ENCODE data around the gene PI4KA. TPM values are rescaled to one million over a fixed set of nuclear protein-coding genes. Genes with fewer than 3 reads are reported as not detected.

Gene PI4KA
- total and polyA plus RNA-seq, 2 of the 13 experiments (the other 11 are each of a cell fraction or from before 2014, with no cell fraction given) = 27.4 to 56.4 TPM

DNA sequence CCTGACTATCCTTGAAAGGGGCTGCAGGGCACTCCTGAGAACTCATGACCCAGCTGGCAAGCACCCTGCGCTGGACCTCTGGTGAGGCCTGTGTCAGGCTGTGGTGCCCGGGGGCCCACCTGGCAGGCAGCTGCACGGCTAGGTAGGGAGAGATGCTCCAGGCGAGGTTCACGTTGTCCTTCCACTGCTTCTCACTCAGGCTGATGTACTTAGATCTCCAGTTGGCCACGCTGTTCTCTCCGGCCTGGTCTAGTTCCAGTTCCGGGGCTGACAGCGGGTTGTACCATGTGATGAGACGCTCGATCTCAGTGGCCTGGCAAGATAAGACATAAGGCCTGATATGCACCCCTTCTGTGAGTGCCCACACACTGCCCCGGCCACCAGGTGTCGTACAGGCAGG lies 129.4 kb downstream of the PI4KA start:
- WGBS (ENCODE audit: low lambda C conversion rate) = 96% methylated on average over 10 of the region's 13 CpGs
- no peak overlapping the region for H3K4me3 ChIP-seq (replicated peaks in 1 of 3; ENCODE audit: insufficient read depth in 1 of 3, low read depth in 2 of 3, low read length in 3 of 3)
- no peak for FAIRE-seq
- peaks cover 5 to 25% of the 10 kb centered on the region in 2 experiments; a peak in 4 of 5 replicates for H3K36me3 ChIP-seq (replicated peaks in 1 of 2; ENCODE audit: control insufficient read depth in 1 of 2, insufficient read depth in 2 of 2, low read length in 2 of 2)
- in situ Hi-C loops (cut with HindIII; ENCODE audit: extremely low pct_ligation_motif_present, low pct_unique_long_range_greater_than_20kb) (no loop called here), intact Hi-C loops (cut with micrococcal nuclease; ENCODE audit: unreplicated experiment) (no loop called here)
- no peaks in the 10 kb centered on the region for H3K27me3 ChIP-seq (ENCODE audit: control insufficient read depth in 1 of 2, insufficient read depth in 2 of 2, low read length in 2 of 2)
- 0 out of 3 replicates have a peak, but pooled peaks have one; percentile 15 for ATAC-seq
- no peak overlapping the region for H3K9ac ChIP-seq (ENCODE audit: insufficient read depth, low read depth, low read length)
- no peaks in the 10 kb centered on the region for H3K9me3 ChIP-seq (ENCODE audit: low read length)
- H3K79me2 ChIP-seq (ENCODE audit: insufficient read depth, low read length) = no peaks in the 10 kb centered on the region
- ChIA-PET CTCF (ENCODE audit: low intra/inter-chr PET ratio, low total read pairs) (no interaction called here), POLR2A (no interaction called here)
- no peak overlapping the region for H3K4me2 ChIP-seq (ENCODE audit: low read depth, low read length)
- DNase-seq (ENCODE audit: low spot score) = no peak
- no peaks in the 10 kb centered on the region for H4K20me1 ChIP-seq (ENCODE audit: insufficient read depth, low read length)
- peaks cover 7% of the 10 kb centered on the region for H3K4me1 ChIP-seq (ENCODE audit: insufficient read depth, low read length)
- H3K27ac ChIP-seq (ENCODE audit: extremely low read length, insufficient read depth, low read length) = no peak overlapping the region
- H2AFZ ChIP-seq (ENCODE audit: low read length) = no peak overlapping the region
- TF ChIP-seq ZNF780A (CRISPR knock-in tag; IDR thresholded peaks at IDR 0.05) (no peak), ETV6 (CRISPR knock-in tag; conservative IDR thresholded peaks at IDR 0.05) (no peak), RBM22 (optimal IDR thresholded peaks at IDR 0.05; ENCODE audit: low read length) (no peak), CEBPB (IDR thresholded peaks at IDR 0.05; ENCODE audit: borderline replicate concordance, low read depth, low read length) (no peak), ZNF20 (CRISPR knock-in tag; IDR thresholded peaks at IDR 0.05) (no peak), KLF16 (CRISPR knock-in tag; IDR thresholded peaks at IDR 0.05) (no peak), XBP1 (CRISPR knock-in tag; IDR thresholded peaks at IDR 0.05) (no peak), HCFC1 (IDR thresholded peaks at IDR 0.05; ENCODE audit: low read depth, low read length) (no peak), ZNF205 (CRISPR knock-in tag; IDR thresholded peaks at IDR 0.05) (no peak), ELF1 (CRISPR knock-in tag; IDR thresholded peaks at IDR 0.05) (no peak), ZNF296 (CRISPR knock-in tag; conservative IDR thresholded peaks at IDR 0.05) (no peak)
- TF ChIP-seq, protein P1, sequence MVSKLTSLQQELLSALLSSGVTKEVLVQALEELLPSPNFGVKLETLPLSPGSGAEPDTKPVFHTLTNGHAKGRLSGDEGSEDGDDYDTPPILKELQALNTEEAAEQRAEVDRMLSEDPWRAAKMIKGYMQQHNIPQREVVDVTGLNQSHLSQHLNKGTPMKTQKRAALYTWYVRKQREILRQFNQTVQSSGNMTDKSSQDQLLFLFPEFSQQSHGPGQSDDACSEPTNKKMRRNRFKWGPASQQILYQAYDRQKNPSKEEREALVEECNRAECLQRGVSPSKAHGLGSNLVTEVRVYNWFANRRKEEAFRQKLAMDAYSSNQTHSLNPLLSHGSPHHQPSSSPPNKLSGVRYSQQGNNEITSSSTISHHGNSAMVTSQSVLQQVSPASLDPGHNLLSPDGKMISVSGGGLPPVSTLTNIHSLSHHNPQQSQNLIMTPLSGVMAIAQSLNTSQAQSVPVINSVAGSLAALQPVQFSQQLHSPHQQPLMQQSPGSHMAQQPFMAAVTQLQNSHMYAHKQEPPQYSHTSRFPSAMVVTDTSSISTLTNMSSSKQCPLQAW (CRISPR knock-in tag; IDR thresholded peaks at IDR 0.05) = no peak
- TF ChIP-seq, protein P2, sequence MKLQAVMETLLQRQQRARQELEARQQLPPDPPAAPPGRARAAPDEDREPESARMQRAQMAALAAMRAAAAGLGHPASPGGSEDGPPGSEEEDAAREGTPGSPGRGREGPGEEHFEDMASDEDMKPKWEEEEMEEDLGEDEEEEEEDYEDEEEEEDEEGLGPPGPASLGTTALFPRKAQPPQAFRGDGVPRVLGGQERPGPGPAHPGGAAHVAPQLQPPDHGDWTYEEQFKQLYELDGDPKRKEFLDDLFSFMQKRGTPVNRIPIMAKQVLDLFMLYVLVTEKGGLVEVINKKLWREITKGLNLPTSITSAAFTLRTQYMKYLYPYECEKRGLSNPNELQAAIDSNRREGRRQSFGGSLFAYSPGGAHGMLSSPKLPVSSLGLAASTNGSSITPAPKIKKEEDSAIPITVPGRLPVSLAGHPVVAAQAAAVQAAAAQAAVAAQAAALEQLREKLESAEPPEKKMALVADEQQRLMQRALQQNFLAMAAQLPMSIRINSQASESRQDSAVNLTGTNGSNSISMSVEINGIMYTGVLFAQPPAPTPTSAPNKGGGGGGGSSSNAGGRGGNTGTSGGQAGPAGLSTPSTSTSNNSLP (IDR thresholded peaks at IDR 0.05; ENCODE audit: low read depth, low read length) = no peak
- TF ChIP-seq, protein P3, sequence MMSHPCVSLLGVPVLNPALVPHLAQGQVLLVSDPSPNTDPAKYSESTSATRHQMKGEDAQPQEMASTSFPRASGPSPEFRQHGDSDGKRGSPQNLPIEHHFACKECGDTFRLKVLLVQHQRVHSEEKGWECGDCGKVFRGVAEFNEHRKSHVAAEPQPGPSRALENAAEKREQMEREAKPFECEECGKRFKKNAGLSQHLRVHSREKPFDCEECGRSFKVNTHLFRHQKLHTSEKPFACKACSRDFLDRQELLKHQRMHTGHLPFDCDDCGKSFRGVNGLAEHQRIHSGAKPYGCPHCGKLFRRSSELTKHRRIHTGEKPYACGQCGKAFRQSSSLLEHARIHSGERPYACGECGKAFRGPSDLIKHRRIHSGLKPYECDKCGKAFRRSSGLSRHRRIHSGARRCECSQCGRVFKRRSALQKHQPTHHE (CRISPR knock-in tag; IDR thresholded peaks at IDR 0.05; ENCODE audit: borderline replicate concordance) = no peak
- TF ChIP-seq, protein P4, sequence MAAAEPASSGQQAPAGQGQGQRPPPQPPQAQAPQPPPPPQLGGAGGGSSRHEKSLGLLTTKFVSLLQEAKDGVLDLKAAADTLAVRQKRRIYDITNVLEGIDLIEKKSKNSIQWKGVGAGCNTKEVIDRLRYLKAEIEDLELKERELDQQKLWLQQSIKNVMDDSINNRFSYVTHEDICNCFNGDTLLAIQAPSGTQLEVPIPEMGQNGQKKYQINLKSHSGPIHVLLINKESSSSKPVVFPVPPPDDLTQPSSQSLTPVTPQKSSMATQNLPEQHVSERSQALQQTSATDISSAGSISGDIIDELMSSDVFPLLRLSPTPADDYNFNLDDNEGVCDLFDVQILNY (CRISPR knock-in tag; conservative IDR thresholded peaks at IDR 0.05) = no peak
- TF ChIP-seq, protein P5, sequence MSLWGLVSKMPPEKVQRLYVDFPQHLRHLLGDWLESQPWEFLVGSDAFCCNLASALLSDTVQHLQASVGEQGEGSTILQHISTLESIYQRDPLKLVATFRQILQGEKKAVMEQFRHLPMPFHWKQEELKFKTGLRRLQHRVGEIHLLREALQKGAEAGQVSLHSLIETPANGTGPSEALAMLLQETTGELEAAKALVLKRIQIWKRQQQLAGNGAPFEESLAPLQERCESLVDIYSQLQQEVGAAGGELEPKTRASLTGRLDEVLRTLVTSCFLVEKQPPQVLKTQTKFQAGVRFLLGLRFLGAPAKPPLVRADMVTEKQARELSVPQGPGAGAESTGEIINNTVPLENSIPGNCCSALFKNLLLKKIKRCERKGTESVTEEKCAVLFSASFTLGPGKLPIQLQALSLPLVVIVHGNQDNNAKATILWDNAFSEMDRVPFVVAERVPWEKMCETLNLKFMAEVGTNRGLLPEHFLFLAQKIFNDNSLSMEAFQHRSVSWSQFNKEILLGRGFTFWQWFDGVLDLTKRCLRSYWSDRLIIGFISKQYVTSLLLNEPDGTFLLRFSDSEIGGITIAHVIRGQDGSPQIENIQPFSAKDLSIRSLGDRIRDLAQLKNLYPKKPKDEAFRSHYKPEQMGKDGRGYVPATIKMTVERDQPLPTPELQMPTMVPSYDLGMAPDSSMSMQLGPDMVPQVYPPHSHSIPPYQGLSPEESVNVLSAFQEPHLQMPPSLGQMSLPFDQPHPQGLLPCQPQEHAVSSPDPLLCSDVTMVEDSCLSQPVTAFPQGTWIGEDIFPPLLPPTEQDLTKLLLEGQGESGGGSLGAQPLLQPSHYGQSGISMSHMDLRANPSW (CRISPR knock-in tag; IDR thresholded peaks at IDR 0.05; ENCODE audit: borderline replicate concordance) = no peak
- BruUV-seq (replicated peaks) = no TSS peak

Measured in HepG2 (cell line).